Stimulated activated CD8-positive, alpha-beta memory T cell treated with anti-CD3 and anti-CD28 coated beads, Interleukin-15, amount 100 ng/mL, for 48 hours (primary cell): ENCODE results near the gene PARS2.

Experiments used
- DNase-seq, 2 donors: peaks; one replicate each; pipeline ENCODE4 v3.0.0-alpha.2; 2020; ENCODE audit warnings: low read depth in 2 of 2

The PARS2 gene

DNA sequence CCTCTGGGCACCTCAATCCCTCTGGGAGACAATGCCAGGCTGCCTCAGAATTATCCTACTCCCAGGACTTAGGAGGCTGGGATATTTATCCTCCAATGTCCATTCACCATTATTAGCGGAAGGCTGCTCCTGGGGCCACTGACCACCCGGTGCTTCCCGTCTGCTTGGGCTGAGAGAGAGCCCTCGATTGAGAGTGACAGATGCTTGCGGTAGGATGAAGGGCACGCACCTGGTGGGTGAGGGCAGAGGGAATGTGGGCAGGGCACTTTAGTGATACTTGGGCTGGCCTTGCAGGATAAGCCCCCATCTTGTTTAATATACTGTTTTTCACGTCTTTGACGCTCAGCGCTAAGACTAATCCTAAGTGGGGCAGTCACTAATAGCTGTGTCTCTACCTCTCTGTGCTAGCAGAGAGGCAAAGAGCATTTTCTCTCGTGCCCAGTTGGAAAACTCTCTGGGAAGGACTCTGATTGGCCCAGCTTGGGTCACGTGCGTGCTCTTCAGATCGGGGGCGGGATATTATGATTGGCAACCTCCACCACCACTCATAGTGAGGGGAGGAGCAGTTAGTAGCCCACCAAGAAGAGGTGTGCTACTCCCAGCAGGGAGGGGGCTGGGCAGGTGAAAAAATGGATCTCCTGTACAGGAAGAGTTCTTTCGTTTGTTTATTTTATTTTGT, 10.6 kb upstream of the PARS2 start:
- no peak for DNase-seq

DNA sequence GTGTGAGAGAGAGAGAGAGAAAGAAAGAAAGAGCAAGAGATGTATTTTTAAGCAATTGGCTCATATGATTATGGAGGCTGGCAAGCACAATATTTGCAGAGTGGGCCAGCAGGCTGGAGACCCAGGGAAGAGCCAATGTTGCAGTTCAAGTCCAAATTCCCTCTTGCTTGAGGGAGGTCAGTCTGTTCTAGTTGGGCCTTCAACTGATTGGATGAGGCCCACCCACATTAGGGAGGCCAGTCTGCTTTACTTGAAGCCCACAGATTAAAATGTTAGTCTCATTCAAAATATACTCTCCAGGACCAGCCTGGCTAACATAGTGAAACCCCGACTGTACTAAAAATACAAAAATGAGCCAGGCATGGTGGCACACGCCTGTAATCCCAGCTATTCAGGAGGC, 8.6 kb upstream of the PARS2 start:
- no peak for DNase-seq

DNA sequence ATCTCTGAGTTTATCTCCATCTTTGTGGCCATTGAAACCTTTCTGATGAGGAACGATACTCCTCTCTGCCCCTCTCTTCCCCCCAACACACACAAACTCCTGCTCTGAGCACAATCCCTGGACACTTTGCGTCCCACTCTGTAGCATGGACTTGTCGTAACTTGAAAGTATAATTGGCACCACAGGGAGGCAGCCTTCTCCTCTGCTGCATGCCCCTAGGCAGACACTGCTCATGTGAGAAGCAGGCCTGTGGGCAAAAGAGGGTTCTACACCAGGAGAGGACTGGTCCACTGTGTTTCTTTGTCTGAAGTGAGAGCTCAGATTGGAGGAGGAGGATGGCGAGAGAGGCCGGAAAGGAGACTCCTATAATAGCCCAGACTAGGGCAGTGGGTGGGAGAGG, 3.8 kb upstream of the PARS2 start:
- no peak for DNase-seq

DNA sequence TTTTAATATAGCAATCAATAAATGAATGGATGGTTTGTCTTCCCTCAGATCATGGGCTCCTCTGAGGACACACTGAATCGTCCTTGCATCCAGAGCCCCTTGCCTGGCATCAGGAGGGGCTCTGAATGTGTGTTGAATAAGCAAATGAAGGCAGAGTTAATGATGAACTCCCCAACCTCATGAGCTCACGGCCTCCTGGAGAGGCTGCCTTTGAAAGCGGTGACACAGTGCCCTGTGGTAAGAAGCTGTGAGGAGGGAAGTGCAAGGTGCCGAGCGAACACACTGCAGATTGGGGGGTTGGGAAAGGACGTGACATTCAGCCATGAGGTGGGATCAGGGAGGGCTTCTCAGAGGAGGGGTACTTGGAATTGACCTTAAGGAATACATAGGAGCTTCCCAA, 3.2 kb upstream of the PARS2 start:
- DNase-seq, result no peak

DNA sequence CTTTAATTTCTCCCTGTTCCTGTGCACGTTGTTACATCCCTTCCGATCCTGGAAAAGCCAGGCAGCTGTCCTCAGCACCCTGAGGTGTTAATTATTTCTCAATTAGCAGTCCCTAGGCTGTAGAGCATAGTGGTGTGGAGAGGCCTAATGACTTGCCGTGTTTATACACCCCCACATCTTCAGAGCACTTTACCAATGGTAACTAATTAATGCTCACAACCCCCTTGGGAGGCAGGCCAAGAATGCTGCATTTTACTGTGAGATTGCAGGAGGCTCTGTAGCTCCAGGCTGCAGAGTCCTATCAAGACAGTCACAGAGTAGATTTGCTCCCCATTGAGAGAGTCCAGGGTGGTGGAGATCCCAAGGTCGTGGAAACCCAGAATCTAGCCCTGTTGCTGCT, 2.4 kb upstream of the PARS2 start:
- DNase-seq, result no peak

DNA sequence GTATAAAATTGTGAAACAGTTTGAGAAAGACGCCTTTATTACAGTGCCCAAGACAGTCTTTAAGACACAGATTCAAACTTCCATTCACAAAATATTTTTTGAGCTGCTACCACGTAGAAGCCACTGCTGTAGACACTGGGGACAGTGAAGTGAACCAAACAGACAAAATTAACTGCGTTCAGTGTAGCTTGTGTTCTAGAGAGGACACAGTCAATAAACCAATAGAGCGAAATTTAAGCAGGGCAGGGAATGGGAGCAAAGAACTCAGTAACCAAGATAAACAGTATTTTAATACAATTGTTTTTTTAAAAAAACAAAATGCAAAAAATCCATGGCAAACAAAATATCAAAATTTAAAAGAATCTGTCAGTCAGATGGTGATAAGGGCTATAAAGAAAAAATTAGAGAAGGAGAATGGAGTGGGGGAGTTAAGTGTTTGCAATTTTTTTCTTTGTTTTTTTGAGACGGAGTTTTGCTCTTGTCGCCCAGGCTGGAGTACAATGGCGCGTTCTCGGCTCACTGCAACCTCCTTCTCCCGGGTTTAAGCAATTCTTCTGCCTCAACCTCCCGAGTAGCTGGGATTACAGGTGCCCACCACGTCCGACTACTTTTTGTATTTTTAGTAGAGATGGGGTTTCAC, 719 bp upstream of the PARS2 start:
- DNase-seq, result no peak

DNA sequence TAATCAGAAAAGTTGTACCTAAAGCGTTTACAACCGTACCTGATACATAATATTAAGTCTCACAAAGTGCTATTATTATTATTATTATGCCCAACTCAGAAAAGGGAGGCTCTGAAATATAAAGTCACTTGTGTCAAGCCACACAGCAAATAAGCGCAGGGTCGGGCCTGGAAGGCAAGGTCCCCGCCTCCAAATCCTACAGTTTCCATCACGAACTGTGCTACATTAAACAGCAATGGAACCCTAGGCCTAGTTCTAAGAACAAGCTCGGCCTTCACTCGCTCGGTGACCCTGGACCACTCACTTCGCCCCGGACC, 549 bp downstream of the PARS2 start:
- DNase-seq, result no peak

DNA sequence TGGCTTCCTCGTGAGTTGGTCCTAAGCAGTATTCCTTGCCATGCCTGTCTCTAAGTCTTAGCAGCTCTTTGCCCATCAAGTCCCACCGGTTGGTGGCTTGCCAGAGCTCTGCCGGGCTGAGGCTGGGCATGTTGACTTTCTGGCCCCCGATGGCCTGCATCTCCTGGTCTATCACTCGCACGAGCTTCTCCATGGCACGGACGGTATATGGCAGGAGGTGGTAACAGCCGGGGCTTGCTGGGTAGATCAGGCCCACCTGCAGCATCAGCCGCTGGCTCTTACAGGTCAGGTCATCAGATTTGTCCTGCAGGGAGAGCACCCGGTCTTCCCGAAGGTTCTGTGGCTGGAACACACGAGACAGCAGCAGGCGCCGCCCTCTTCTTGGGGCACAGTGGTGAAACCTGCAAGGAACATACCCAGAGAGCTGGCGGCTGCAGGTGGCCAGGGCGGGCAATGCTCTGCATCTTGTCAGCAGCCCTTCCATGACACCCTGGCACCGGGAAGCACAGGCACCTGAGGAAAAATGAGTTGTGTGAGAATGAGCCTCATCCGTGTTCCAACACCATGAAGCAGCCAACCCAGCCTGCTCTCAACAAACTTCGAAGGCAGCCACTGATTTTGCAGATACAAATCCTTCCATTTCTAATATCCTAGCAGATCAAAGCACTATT, 5.5 kb downstream of the PARS2 start:
- DNase-seq, result no peak

DNA sequence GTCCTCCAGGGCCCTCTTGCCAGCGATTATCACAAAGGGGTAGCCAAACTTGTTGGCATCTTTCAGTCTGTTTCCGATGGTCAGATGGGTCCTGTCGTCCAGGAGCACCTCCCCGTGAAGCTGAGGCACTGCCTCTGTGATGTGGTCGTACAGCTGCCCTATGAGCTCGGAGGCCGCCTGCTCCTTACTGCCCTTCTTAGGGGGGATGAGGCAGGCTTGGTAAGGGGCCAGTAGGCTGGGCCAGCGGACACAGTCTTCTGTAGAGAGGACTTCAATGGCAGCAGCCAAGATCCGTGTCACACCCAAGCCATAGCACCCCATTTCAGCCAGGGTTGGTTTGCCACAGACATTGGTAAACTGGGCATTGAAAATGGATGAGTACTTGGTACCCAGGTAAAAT, 6.5 kb downstream of the PARS2 start:
- DNase-seq, result no peak

DNA sequence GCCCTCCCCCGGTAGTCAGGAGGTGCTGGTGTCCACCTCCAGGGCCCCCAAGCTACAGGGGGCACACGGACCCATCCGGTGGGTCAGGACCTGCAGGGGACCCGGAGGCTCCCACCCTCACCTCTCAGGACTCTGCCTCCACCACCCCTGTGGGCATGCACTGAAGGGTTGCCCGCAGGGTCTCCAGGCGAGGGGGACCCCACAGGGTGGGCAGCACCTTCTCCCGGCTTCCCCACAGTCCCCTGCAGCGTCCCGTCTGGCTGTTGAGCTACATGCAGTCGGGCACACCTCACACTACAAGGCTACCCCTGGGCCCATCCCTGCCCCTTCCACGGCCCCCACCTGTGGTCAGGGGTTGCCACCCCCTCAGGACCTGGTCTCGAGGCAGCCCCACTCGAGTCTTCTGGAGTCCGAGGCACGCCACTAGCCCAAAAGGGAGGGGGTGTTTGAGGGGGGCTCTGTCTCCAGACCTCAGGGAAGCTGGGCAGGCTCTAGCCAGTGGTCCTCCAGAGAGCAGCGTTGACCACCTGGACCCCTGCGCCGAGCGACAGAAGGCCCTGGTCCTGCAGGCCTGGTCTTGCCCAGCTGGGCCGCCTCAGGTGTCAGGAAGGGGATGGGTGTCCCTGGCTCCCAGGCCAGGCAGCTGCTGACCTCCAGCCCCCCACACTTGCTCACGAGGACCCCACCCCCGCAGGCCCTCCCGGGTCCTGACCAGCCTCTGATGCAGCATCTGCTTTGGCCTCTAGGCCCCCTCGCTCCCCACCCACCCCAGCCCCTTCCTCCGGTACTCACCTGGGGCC, 9.6 kb downstream of the PARS2 start:
- DNase-seq, result no peak

DNA sequence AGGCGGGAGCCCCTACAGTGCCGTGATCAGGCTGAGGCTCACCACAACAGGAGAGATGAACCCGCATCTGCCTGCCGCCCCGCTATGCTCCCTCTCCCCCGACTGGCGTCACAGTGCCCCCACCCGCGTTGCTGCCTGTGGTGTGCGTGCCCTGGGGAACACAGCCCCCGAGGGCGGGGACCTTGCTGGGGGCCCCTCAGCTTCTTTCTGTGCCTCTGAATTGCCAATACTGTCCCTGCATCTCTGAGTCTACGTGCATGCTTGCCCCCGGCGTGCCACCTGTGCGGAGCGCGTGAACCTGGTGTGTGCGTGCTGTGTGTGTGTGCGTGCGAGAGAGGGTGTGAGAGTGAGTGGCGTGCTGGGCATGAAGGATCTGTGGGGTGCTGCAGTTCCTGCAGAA, 10.3 kb downstream of the PARS2 start:
- DNase-seq, result no peak

DNA sequence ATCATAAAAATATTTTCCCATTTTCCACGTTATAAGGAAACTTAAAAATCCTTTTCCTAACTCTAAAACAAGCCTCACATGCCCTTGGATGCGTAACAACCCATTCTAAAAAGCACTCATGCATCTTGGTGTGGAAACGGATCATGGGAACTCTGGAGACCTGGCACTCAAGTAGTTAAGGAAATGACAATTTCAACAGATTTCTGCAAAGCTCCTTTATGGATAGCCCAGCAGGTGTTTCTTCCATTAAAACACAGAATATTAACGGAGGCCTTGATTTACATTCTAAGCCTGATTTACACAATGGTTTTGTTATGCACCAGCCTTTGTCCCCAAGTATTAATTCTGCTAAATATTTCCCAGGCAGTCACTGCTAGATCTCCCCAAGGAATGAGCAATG, 12.9 kb downstream of the PARS2 start:
- no peak for DNase-seq

DNA sequence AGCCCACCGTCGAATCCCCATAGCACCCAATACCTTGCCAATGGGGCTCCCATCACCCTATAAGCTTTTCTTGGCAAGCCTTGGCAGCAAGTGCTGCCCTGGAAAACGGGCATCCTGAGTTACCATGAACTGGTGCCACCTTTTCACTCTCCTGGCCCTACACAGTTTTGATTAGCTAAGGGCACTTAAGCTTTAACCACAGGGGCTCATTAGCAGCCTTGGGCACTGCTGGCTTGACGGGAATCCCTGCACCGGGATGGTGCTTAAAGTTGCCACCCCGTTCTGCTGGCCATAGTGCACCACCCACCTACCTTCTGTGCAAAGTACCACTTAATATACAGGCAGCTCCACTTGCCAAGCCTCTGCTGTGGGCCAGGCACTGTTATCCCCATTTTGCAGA, 13.7 kb downstream of the PARS2 start:
- no peak for DNase-seq

DNA sequence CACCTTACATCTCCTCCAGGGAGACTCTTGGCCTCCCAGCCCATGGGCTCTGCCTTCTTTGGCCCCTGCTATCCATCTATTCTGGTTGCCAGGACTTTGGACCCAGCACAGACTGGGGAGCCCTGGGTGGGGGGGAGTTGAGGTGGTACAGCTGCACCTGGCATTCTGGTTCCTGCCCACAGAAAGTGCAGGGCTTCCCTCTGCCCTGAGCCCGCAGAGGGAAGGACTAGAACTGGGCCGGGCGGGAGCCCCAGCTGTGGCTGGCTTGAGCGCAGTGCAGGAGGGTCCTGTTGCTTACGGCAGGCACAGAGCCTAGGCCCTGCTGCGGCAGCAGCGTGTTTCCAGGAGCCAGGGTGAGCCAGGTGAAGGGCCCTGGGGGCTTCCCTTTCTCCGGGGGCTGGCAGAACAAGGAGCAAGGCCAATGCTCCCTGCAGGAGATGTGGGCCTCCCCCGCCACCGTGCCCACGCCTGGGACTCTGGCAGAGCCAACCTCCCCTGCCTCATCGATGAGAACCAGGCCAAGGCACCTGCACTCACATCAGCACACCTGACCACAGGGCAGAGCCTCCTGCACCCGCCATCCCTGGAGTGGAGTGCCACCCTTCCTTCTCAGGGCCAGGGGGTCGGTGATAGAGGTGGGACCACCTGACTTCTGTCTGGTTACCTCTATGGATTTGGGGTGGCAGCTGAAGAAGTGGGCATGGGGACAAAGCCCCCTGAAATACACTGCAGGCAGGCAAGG, 16.1 kb downstream of the PARS2 start:
- no peak for DNase-seq

DNA sequence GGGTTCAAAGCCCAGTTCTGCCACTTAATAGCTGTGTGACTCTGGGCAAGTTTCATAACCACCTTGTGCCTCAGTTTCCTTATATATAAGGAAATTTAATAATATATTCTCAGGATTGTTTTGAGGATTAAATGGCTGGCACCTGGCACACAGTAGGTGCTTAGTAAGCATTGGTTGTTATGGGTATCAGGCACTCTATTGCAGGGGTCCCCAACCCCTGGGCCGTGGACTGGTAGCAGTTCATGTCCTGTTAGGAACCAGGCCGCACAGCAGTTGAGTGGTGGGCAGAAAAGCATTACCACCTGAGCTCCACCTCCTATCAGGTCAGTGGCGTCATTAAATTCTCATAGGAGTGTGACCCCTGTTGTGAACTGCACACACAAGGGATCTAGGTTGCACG, 18.5 kb downstream of the PARS2 start:
- DNase-seq, result no peak

DNA sequence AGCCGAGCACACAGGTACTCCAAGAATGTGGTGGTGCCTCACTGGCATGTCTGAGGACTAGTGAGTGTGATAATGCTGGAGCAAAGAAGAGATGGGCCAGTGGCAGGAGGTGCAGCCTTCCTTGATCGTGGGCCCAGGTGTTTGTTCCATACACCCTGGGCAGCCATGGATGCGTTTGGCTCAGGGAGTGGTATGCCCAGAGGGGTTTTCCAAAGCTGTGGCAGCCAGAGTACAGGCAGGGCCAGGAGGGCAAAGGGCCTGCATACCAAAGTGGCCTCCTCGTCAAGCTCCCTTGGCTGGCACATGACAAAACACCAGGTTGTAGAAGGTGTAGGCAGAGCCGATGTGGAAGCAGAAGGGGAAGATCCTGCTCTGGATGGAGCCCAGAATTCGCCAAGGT, 19.0 kb downstream of the PARS2 start:
- DNase-seq, result no peak

DNA sequence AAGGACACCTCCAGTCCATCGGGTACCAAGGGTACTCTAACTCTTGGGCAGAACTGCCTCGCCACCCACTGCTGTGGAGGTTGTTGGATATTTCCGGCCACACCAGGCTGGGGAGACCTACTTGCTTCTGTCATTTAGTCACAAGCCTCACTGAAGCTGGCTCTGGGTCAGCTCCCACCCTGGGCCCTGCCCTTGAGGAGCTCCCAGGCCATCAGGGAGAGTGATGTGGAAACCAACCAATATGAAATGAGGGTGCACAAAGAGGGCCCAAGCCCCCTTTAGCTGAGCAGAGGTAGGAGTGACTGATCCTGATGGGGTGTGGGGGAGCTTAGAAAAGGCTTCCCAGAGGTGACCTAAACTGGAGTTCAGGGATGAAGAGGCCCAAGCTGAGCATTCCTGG, 19.6 kb downstream of the PARS2 start:
- no peak for DNase-seq

DNA sequence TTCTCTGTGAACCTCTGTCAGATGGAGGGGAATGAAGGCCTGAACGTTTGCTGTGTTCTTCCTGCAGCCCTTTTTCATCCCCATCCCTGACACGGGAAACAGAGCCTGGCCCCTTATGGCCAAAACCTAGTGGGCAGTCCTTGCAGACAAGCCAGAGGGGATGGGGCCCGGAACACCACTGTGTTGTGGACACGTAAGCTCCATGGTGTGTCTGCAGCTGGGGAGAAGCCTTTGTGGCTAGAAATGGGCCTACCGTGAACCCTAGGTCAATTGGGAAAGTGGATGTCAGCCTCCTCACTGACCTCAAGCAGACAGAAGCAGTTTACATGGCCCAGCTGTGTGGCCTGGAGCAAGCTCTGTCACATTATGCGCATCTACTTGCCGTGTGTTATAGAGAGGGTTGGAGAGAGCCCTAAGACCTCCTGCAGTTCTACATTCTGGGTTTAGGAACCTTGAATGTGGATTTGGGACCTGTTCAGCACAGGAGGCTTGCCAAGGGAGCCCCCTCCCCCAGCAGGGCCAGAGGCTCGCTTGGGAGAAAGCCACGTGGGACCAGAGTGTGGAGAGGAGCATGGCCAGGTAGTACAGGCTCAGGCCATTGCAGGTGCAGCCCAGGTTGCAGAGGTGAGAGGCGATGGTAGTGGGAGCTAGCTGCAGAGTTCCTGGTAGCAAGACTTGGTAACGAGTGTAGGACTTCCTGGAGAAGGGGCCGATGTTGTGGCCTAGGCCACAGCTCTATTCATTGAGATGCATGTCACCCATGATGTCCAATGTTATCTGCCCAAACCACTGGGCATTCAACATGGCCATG, 20.7 kb downstream of the PARS2 start:
- no peak for DNase-seq

DNA sequence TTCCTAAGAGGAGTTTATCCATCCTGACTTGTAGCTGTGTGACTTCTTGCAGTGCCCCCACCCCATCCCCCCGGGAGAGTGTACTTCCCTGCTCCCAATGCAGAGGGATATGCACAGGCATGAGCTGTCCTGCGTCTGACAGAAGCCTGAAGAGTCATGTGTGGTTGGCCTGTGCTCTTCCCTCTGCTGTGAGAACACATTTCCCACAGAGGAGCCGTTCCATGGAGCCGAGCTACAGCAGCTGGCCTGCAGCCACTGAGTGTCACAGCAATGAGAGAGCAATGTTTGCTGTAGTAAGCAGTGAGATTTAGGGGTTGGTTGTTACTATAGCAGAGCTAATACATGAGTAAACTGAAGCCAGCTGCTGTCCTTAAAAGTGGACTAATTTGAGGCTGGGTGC, 22.0 kb downstream of the PARS2 start:
- DNase-seq, result no peak

DNA sequence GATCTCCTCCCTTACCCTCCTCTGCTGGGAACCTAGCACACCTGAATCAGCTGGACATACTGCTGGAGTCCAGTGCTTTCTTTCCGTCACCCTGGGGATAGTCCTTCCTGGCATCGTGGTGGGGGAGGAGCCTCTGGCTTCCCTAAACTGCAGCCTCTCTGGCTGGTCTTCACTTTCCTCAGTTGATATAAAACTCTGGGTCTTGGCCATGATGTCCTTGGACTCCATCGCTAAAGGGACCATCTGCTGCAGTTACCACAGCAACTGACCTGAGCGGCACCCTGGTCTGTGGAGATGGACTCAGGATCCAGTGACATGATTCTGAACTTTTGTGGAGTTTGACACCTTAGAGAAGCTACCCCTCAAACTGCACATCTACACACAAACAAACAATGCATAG, 22.8 kb downstream of the PARS2 start:
- no peak for DNase-seq

DNA sequence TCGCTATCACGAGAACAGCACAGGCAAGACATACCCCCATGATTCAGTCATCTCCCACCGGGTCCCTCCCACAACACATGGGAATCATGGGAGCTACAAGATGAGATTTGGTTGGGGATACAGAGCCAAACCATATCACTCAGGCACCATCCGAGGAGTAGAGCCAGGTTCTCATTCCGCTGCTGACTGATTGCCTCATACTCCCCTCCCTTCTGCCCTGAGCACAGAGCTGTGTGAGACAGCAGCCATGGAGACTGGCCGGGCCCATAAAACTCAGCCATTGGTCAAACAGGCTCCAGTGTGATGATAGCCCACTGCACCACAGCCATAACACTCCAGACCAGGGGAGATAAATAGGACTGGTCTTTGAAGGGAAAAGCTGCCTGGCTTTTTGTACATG, 26.1 kb downstream of the PARS2 start:
- DNase-seq, result no peak
